Liver (tissue), 9 donors: ENCODE data around the gene TEK. TPM values are rescaled to one million over a fixed set of nuclear protein-coding genes. Genes with fewer than 3 reads are reported as not detected.

Source experiments
- DNase-seq: peaks from one replicate; pipeline ENCODE4 v3.0.0-alpha.2; 2017; ENCODE audit warnings: low spot score
- H3K27ac ChIP-seq, 2 donors: one replicate each; pipeline ENCODE4 v1.7.0; 2013; ENCODE audit warnings: inconsistent platforms in 2 of 2, low read length in 2 of 2, control low read depth in 1 of 2, low read depth in 1 of 2, mild to moderate bottlenecking in 1 of 2
- H3K27me3 ChIP-seq, 4 donors: one replicate each; pipeline versions ENCODE4 v1.6.1 to v1.7.0; 2013; ENCODE audit warnings: low read length in 3 of 4, inconsistent platforms in 1 of 4, mild to moderate bottlenecking in 1 of 4, moderate library complexity in 1 of 4; ENCODE audit not compliant: control insufficient read depth in 4 of 4, insufficient read depth in 4 of 4
- H3K36me3 ChIP-seq, 4 donors: one replicate each; pipeline versions ENCODE4 v1.6.1 to v1.7.0; 2013; ENCODE audit warnings: low read length in 3 of 4, mild to moderate bottlenecking in 3 of 4, low read depth in 1 of 4, moderate library complexity in 1 of 4; ENCODE audit not compliant: control insufficient read depth in 4 of 4, insufficient read depth in 3 of 4
- H3K4me1 ChIP-seq, 4 donors: one replicate each; pipeline versions ENCODE4 v1.6.1 to v1.7.0; 2013; ENCODE audit warnings: low read length in 3 of 4, mild to moderate bottlenecking in 3 of 4, moderate library complexity in 1 of 4; ENCODE audit not compliant: control insufficient read depth in 4 of 4, insufficient read depth in 4 of 4
- H3K4me3 ChIP-seq, 3 donors: one replicate each; pipeline versions ENCODE4 v1.6.1 to v1.7.0; 2013; ENCODE audit warnings: low read length in 3 of 3, control low read depth in 1 of 3, low read depth in 1 of 3, mild to moderate bottlenecking in 1 of 3
- H3K9ac ChIP-seq, 2 donors: one replicate each; pipeline ENCODE4 v1.7.0; 2013; ENCODE audit warnings: low read length in 2 of 2, mild to moderate bottlenecking in 2 of 2, moderate library complexity in 2 of 2, control low read depth in 1 of 2, low read depth in 1 of 2
- H3K9me3 ChIP-seq, 4 donors: one replicate each; pipeline versions ENCODE4 v1.6.1 to v1.7.0; 2013; ENCODE audit warnings: low read length in 3 of 4; ENCODE audit not compliant: control insufficient read depth in 4 of 4
- CTCF ChIP-seq: fragments of 150-350 bp; IDR thresholded peaks from 2 replicates; pipeline ENCODE4 v1.5.1; 2017; ENCODE audit warnings: improper control_type of control experiment, low read depth, low read length; ENCODE audit not compliant: missing input control
- EGR1 ChIP-seq, 2 donors: IDR thresholded peaks; 2 replicates each; pipeline ENCODE4 v1.6.1; 2016 to 2018; ENCODE audit warnings: antibody characterized with exemption in 2 of 2, low read depth in 2 of 2
- FOXA1 ChIP-seq: IDR thresholded peaks from 2 replicates; pipeline ENCODE4 v1.6.1; 2016; ENCODE audit warnings: antibody characterized with exemption
- FOXA2 ChIP-seq: IDR thresholded peaks from 2 replicates; pipeline ENCODE4 v1.6.1; 2016; ENCODE audit warnings: antibody characterized with exemption
- GABPA ChIP-seq, 2 donors: IDR thresholded peaks in 1 of 2; conservative IDR thresholded peaks in 1 of 2; 2 replicates each; pipeline ENCODE4 v1.6.1; 2016; ENCODE audit warnings: antibody characterized with exemption in 2 of 2, mild to moderate bottlenecking in 1 of 2, moderate library complexity in 1 of 2
- HNF4A ChIP-seq, 2 donors: conservative IDR thresholded peaks; 2 replicates each; pipeline ENCODE4 v1.6.1; 2016; ENCODE audit warnings: antibody characterized with exemption in 2 of 2, mild to moderate bottlenecking in 2 of 2
- HNF4G ChIP-seq: IDR thresholded peaks from 2 replicates; pipeline ENCODE4 v1.6.1; 2016; ENCODE audit warnings: antibody characterized with exemption
- JUND ChIP-seq, 2 donors: IDR thresholded peaks; 2 replicates each; pipeline ENCODE4 v1.6.1; 2016; ENCODE audit warnings: antibody characterized with exemption in 2 of 2
- NR2F2 ChIP-seq: IDR thresholded peaks from 2 replicates; pipeline ENCODE4 v1.6.1; 2016; ENCODE audit warnings: antibody characterized with exemption
- RAD21 ChIP-seq, 2 donors: IDR thresholded peaks; 2 replicates each; pipeline ENCODE4 v1.6.1; 2016; ENCODE audit warnings: antibody characterized with exemption in 2 of 2, mild to moderate bottlenecking in 2 of 2
- RXRA ChIP-seq, 2 donors: IDR thresholded peaks; 2 replicates each; pipeline ENCODE4 v1.6.1; 2017 to 2018; ENCODE audit warnings: antibody characterized with exemption in 2 of 2, mild to moderate bottlenecking in 1 of 2
- SP1 ChIP-seq: IDR thresholded peaks from 2 replicates; pipeline ENCODE4 v1.6.1; 2018; ENCODE audit warnings: antibody characterized with exemption, mild to moderate bottlenecking
- TAF1 ChIP-seq: conservative IDR thresholded peaks from 2 replicates; pipeline ENCODE4 v1.6.1; 2016; ENCODE audit warnings: antibody characterized with exemption, mild to moderate bottlenecking
- YY1 ChIP-seq: IDR thresholded peaks from 2 replicates; pipeline ENCODE4 v1.6.1; 2016; ENCODE audit warnings: antibody characterized with exemption, mild to moderate bottlenecking
- WGBS: extraction: QIAGEN DNeasy Blood & Tissue Kit; methylation state at CpG from one replicate; pipeline ENCODE4 v1.1.7; 2013; 5-methylcytosine and 5-hydroxymethylcytosine counted together
- polyA plus RNA-seq, 2 donors: library from polyadenylated mRNA; stranded (reverse) in 1 of 2; unstranded in 1 of 2; fragments of 200-250 nt in 1 of 2; fragments of >200 nt in 1 of 2; fragmentation: Nextera tagmentation in 1 of 2; extraction: Ambion mirVana in 1 of 2; gene quantifications; one replicate each; pipeline versions ENCODE4 v1.2.1 to v1.2.3, GENCODE V29; 2013 to 2015
- total RNA-seq, 2 donors: library from RNA; depleted of rRNA; stranded (reverse); fragments of >200 nt; gene quantifications; one replicate each; pipeline ENCODE4 v1.2.3, GENCODE V29; 2014
- TF ChIP-seq, protein P1 (sequence below): IDR thresholded peaks from 2 replicates; pipeline ENCODE4 v1.6.1; 2016; ENCODE audit warnings: antibody characterized with exemption, mild to moderate bottlenecking
- TF ChIP-seq, protein P2 (sequence below): IDR thresholded peaks from 2 replicates; pipeline ENCODE4 v1.6.1; 2016; ENCODE audit warnings: antibody characterized with exemption
- TF ChIP-seq, protein P3 (sequence below): IDR thresholded peaks from 2 replicates; pipeline ENCODE4 v1.6.1; 2016; ENCODE audit warnings: antibody characterized with exemption
- TF ChIP-seq, protein P4 (sequence below): IDR thresholded peaks from 2 replicates; pipeline ENCODE4 v1.6.1; 2016; ENCODE audit warnings: antibody characterized with exemption
- donor health status: healthy.
- donor health status: healthy.
- donor health status: healthy.
- donor health status: healthy.
- donor health status: healthy.

The TEK gene
- total and polyA plus RNA-seq, 4 donors, result 2.9 to 13.8 (median 8.4) TPM

GRCh38 chr9:27260789-27261516, 151.9 kb downstream of the TEK start:
- no peaks in the 10 kb centered on the region for H3K9me3 ChIP-seq
- H3K27me3 ChIP-seq, result peaks cover 0 to 7% (median 0%) of the 10 kb centered on the region in 4 donors
- H3K4me3 ChIP-seq, result no peak overlapping the region
- no peaks in the 10 kb centered on the region for H3K36me3 ChIP-seq
- no peak overlapping the region for H3K27ac ChIP-seq
- 80% methylated on average over 8 of the region's 8 CpGs for WGBS
- TF ChIP-seq, protein P1, sequence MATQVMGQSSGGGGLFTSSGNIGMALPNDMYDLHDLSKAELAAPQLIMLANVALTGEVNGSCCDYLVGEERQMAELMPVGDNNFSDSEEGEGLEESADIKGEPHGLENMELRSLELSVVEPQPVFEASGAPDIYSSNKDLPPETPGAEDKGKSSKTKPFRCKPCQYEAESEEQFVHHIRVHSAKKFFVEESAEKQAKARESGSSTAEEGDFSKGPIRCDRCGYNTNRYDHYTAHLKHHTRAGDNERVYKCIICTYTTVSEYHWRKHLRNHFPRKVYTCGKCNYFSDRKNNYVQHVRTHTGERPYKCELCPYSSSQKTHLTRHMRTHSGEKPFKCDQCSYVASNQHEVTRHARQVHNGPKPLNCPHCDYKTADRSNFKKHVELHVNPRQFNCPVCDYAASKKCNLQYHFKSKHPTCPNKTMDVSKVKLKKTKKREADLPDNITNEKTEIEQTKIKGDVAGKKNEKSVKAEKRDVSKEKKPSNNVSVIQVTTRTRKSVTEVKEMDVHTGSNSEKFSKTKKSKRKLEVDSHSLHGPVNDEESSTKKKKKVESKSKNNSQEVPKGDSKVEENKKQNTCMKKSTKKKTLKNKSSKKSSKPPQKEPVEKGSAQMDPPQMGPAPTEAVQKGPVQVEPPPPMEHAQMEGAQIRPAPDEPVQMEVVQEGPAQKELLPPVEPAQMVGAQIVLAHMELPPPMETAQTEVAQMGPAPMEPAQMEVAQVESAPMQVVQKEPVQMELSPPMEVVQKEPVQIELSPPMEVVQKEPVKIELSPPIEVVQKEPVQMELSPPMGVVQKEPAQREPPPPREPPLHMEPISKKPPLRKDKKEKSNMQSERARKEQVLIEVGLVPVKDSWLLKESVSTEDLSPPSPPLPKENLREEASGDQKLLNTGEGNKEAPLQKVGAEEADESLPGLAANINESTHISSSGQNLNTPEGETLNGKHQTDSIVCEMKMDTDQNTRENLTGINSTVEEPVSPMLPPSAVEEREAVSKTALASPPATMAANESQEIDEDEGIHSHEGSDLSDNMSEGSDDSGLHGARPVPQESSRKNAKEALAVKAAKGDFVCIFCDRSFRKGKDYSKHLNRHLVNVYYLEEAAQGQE, result no peak
- TF ChIP-seq CTCF (no peak), SP1 (no peak), HNF4G (no peak), NR2F2 (no peak), RXRA (IDR thresholded peaks at IDR 0.05) (no peak), EGR1 (IDR thresholded peaks at IDR 0.05; ENCODE audit: low read depth in 2 of 2) (no peak), GABPA (IDR thresholded peaks at IDR 0.05 in 1 of 2, conservative IDR thresholded peaks at IDR 0.05 in 1 of 2) (no peak), HNF4A (conservative IDR thresholded peaks at IDR 0.05) (no peak), YY1 (no peak), FOXA1 (no peak), RAD21 (IDR thresholded peaks at IDR 0.05) (no peak), JUND (IDR thresholded peaks at IDR 0.05) (no peak), FOXA2 (no peak), TAF1 (no peak)
- TF ChIP-seq, protein P2, sequence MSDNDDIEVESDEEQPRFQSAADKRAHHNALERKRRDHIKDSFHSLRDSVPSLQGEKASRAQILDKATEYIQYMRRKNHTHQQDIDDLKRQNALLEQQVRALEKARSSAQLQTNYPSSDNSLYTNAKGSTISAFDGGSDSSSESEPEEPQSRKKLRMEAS, result no peak
- TF ChIP-seq, protein P3, sequence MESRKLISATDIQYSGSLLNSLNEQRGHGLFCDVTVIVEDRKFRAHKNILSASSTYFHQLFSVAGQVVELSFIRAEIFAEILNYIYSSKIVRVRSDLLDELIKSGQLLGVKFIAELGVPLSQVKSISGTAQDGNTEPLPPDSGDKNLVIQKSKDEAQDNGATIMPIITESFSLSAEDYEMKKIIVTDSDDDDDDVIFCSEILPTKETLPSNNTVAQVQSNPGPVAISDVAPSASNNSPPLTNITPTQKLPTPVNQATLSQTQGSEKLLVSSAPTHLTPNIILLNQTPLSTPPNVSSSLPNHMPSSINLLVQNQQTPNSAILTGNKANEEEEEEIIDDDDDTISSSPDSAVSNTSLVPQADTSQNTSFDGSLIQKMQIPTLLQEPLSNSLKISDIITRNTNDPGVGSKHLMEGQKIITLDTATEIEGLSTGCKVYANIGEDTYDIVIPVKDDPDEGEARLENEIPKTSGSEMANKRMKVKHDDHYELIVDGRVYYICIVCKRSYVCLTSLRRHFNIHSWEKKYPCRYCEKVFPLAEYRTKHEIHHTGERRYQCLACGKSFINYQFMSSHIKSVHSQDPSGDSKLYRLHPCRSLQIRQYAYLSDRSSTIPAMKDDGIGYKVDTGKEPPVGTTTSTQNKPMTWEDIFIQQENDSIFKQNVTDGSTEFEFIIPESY, result no peak
- TF ChIP-seq, protein P4, sequence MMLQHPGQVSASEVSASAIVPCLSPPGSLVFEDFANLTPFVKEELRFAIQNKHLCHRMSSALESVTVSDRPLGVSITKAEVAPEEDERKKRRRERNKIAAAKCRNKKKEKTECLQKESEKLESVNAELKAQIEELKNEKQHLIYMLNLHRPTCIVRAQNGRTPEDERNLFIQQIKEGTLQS, result no peak
- no peaks in the 10 kb centered on the region for H3K4me1 ChIP-seq
- H3K9ac ChIP-seq, result no peak overlapping the region
- DNase-seq, result no peak
